GM21528 (cell line): ENCODE measurements around the gene ZNF648.
A peak's percentile ranks its signal among the peaks of the same experiment; 100 is the strongest.
"Not testable (repeated sequence)": the region's sequence is repeated elsewhere in the genome, so short reads cannot be mapped to it uniquely, and the experiment has no call there.

Experiments
- ATAC-seq: cut with Tn5 transposase; IDR thresholded peaks from one replicate; pipeline ENCODE4 v1.9.1; 2021; ENCODE audit warnings: mild to moderate bottlenecking, moderate library complexity; ENCODE audit not compliant: unreplicated experiment, low FRiP score

ZNF648 gene

DNA sequence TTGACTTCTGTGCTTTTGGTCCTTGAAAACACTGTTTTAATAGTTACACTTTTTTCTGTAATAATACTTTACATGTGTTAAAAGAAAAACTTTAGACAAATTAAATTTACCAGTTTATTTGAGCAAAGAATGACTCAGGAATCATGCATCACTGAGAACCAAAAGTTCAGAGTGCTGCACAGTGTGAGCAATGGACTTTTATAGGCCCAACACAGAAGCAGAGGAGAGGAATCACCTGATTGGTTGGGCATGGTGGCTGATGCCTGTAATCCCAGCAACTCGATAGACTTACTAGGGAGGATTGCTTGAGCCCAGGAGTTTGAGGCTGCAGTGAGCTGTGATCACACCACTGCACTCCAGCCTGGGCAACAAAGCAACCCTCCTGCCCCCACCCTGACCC, 29.3 kb downstream of the ZNF648 start:
- ATAC-seq, result no peak

DNA sequence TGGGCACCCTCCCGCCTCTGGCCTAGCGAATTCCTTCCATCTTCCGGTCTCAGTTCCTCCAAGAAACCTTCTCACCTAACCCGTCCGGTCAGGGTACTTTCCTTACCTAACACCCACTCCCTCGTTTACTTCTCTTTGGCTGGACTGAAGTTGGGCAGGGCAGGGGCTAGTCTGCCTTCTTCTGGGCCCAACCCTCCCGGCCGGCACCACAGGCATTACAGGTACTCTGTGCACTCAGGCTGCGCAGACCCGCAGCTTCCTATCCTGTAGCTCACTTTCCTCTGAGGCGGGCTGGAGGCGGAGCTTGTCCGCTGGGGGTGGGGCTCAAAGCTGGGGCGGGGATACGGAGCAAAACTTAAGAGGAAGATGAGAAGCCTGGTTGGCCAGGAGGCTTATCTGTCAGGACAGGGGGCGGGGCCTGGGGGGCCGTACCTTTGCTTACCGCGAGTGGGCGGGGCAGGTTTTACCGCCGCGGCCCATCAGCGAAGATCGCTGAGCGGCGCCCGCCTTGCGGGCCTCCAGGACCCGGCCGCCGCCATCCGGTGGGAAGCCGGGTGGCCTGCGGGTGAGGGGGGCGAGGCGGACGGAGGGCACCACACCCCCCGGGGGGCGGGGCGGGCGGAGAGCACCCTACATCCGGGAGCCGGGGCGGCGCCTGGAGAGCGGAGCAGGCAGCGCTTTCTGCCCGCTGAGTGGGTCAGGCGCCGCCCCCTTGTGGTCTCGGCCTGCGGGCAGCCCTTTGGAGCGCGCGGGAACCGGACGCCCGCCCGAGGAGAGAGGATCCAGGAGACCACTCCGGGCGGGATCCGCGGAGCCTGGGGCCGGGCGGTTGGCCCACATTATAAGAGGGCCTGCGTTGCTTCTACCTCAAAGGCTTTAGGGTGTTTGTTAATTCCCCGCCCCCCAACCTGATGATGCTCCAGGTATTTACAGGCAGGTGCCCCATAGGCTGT, 31.9 kb downstream of the ZNF648 start:
- ATAC-seq, result peak; percentile 96

DNA sequence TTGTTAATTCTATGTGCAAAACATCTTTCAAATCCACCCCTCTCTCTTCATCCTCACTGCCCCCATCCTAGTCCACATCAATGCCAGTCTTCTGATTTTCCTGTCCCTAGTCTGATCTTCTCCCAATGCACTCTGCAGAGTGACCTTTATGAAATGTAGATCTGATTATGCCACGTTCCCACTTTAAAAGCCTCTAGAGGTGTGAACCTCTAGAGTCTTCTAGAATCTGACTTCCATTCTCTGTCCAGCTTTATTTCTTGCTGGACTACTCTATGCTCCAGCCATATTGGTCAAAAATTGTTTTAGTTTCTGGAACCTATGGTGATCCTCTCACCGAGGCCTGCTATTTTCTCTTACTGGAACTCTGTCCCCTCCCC, 32.5 kb downstream of the ZNF648 start:
- ATAC-seq, result no peak

DNA sequence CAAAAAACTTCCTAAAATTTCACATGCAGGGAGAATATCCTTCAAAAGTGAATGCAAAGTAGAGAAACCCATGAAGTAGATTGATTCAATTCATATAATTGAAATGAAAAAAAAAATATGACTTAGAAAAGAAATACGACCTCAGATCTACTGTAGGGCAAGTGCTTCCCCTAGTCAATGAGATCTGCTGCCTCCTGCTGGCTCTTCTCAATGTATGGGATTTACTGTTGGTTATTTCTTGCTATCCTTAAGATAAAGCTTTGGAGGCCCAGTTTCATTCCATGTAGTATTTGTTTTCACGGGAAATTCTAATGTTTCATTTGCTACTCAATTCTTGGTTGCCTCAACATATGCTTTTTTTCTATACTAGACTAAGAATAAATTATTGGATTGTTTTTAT, 46.2 kb downstream of the ZNF648 start:
- no peak for ATAC-seq

DNA sequence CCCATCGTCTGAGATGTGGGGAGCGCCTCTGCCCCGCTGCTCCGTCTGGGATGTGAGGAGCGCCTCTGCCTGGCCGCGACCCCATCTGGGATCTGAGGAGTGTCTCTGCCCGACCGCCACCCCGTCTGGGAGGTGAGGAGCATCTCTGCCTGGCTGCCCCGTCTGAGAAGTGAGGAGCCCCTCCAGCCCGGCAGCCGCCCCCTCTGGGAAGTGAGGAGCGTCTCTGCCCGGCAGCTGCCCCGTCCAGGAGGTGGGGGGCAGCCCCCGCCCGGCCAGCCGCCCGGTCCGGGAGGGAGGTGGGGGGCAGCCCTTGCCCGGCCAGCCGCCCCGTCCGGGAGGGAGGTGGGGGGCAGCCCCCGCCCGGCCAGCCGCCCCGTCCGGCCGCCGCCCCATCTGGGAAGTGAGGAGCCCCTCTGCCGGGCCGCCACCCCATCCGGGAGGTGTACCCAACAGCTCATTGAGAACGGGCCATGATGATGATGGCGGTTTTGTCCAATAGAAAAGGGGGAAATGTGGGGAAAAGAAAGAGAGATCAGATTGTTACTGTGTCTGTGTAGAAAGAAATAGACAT, 50.6 kb downstream of the ZNF648 start:
- not testable (repeated sequence) for ATAC-seq

DNA sequence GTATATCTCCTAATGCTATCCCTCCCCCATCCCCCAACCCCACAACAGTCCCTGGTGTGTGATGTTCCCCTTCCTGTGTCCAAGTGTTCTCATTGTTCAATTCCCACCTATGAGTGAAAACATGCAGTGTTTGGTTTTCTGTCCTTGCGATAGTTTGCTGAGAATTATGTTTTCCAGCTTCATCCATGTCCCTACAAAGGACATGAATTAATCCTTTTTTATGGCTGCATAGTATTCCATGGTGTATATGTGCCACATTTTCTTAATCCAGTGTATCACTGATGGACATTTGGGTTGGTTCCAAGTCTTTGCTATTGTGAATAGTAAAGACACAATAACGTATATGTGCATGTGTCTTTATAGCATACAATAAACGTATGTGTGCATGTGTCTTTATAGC, 56.1 kb downstream of the ZNF648 start:
- not testable (repeated sequence) for ATAC-seq

DNA sequence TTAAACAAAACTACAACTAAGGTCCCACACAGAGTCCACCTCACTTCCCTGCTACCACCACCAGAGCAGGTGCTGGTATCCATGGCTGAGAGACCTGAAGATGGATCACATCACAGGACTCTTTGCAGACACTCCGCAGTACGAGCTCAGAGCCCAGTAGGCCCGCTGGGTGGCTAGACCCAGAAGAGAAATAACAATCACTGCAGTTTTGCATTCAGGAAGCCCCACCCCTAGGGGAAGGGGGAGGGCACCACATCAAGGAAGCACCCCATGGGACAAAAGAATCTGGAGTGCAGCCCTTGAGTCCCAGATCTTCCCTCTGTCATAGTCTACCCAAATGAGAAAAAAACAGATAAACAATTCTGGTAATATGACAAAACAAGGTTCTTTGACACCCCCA, 56.9 kb downstream of the ZNF648 start:
- no peak for ATAC-seq
